ENCODE data around the gene CELF3. TPM values are rescaled to one million over a fixed set of nuclear protein-coding genes. Genes with fewer than 3 reads are reported as not detected.

Gene CELF3
- total RNA-seq, 1 experiment from 2014 or later, result not detected

DNA sequence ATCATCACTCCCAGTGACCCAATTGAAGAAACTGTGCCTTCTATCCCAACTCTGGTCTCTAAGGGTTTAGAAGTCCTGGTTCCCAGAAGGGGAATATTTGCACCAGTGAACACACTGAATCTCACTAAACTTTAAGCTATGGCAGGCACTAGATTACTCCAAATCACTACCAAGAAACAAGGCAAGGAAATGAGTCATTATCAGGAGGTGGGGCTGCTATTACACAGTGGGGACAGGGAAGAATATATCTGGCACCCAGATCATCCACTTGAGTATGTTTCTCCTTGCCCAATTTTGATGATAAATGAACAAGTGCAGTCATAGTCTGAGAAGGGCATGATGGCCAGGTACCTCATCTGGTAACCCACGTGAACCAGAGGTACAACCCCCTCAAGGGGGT is 39.7 kb upstream of the CELF3 start:
- Histone ChIP-seq H3K36me3 (ENCODE audit: control insufficient read depth, insufficient read depth, low read length) (peaks cover 10% of the 10 kb centered on the region), H3K4me1 (ENCODE audit: control insufficient read depth, insufficient read depth, low read length) (no peaks in the 10 kb centered on the region), H3K9me3 (ENCODE audit: control insufficient read depth, insufficient read depth, low read depth, low read length) (no peaks in the 10 kb centered on the region), H3K27ac (ENCODE audit: low read length) (no peak overlapping the region), H3K4me3 (ENCODE audit: low read depth in 2 of 2, low read length in 2 of 2) (no peak overlapping the region), H3K27me3 (ENCODE audit: control insufficient read depth, insufficient read depth, low read length) (no peaks in the 10 kb centered on the region)
- no peak for TF ChIP-seq POLR2AphosphoS5 (IDR thresholded peaks at IDR 0.05; ENCODE audit: low read depth, low read length)
- TF ChIP-seq, protein P1, sequence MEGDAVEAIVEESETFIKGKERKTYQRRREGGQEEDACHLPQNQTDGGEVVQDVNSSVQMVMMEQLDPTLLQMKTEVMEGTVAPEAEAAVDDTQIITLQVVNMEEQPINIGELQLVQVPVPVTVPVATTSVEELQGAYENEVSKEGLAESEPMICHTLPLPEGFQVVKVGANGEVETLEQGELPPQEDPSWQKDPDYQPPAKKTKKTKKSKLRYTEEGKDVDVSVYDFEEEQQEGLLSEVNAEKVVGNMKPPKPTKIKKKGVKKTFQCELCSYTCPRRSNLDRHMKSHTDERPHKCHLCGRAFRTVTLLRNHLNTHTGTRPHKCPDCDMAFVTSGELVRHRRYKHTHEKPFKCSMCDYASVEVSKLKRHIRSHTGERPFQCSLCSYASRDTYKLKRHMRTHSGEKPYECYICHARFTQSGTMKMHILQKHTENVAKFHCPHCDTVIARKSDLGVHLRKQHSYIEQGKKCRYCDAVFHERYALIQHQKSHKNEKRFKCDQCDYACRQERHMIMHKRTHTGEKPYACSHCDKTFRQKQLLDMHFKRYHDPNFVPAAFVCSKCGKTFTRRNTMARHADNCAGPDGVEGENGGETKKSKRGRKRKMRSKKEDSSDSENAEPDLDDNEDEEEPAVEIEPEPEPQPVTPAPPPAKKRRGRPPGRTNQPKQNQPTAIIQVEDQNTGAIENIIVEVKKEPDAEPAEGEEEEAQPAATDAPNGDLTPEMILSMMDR (IDR thresholded peaks at IDR 0.05), result no peak
- TF ChIP-seq, protein P2, sequence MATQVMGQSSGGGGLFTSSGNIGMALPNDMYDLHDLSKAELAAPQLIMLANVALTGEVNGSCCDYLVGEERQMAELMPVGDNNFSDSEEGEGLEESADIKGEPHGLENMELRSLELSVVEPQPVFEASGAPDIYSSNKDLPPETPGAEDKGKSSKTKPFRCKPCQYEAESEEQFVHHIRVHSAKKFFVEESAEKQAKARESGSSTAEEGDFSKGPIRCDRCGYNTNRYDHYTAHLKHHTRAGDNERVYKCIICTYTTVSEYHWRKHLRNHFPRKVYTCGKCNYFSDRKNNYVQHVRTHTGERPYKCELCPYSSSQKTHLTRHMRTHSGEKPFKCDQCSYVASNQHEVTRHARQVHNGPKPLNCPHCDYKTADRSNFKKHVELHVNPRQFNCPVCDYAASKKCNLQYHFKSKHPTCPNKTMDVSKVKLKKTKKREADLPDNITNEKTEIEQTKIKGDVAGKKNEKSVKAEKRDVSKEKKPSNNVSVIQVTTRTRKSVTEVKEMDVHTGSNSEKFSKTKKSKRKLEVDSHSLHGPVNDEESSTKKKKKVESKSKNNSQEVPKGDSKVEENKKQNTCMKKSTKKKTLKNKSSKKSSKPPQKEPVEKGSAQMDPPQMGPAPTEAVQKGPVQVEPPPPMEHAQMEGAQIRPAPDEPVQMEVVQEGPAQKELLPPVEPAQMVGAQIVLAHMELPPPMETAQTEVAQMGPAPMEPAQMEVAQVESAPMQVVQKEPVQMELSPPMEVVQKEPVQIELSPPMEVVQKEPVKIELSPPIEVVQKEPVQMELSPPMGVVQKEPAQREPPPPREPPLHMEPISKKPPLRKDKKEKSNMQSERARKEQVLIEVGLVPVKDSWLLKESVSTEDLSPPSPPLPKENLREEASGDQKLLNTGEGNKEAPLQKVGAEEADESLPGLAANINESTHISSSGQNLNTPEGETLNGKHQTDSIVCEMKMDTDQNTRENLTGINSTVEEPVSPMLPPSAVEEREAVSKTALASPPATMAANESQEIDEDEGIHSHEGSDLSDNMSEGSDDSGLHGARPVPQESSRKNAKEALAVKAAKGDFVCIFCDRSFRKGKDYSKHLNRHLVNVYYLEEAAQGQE (IDR thresholded peaks at IDR 0.05; ENCODE audit: insufficient read depth in 1 of 2, low read depth in 2 of 2, low read length in 1 of 2), result no peak
- TF ChIP-seq TCF7L2 (IDR thresholded peaks at IDR 0.05; ENCODE audit: low read depth, low read length), result no peak
- no peak for TF ChIP-seq SIN3A (IDR thresholded peaks at IDR 0.05; ENCODE audit: borderline replicate concordance, insufficient read depth, low read depth, low read length)
- intact Hi-C loops (cut with micrococcal nuclease; ENCODE audit: unreplicated experiment) (no loop called here), in situ Hi-C loops (cut with HindIII; ENCODE audit: low pct_unique_long_range_greater_than_20kb, low sequenced_read_pairs) (no loop called here)
- ChIA-PET CTCF (interaction anchor here (0.6 kb wide), 1 partner anchor 285 kb away, joined by 3 read pairs; no protein-coding TSS in a partner anchor), POLR2A (interaction anchor here (0.6 kb wide), 1 partner anchor 101 kb away, joined by 3 read pairs; no protein-coding TSS in a partner anchor)
- DNase-seq (ENCODE audit: low read depth, low spot score), result no peak
- BruUV-seq (replicated peaks), result no TSS peak
- ATAC-seq, result peak; percentile 52; the same call in 1 of the 2 replicates

DNA sequence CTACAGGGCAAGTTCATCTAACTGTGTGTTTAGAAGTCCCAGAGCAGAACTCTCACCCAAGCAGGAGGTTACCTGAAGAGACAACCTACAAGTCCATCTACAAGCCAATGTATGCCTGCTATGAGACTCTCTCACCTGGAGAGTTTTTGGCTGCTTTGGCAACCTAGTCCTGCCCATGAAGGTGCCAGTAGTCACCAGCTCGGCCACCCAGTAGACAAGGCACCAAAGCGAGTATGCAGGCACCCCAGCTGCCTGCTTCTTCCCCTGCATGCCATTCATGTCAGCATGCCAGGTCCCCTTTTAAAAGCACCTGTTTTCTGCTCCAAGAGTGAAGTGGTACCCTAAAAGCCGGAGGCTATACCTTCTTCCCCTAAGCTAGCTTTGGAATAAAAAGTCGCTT is 24.9 kb upstream of the CELF3 start:
- no peak for ATAC-seq
- no peaks in the 10 kb centered on the region for H3K4me1 ChIP-seq (ENCODE audit: control insufficient read depth, insufficient read depth, low read length)
- BruUV-seq (replicated peaks), result no TSS peak
- H3K27me3 ChIP-seq (ENCODE audit: control insufficient read depth, insufficient read depth, low read length), result peaks cover 6% of the 10 kb centered on the region; the same call in 1 of the 2 replicates
- H3K27ac ChIP-seq (ENCODE audit: low read length), result no peak overlapping the region
- TF ChIP-seq POLR2AphosphoS5 (IDR thresholded peaks at IDR 0.05; ENCODE audit: low read depth, low read length), result no peak
- no peak for TF ChIP-seq SIN3A (IDR thresholded peaks at IDR 0.05; ENCODE audit: borderline replicate concordance, insufficient read depth, low read depth, low read length)
- no peak for TF ChIP-seq TCF7L2 (IDR thresholded peaks at IDR 0.05; ENCODE audit: low read depth, low read length)
- TF ChIP-seq, protein P2 (IDR thresholded peaks at IDR 0.05; ENCODE audit: insufficient read depth in 1 of 2, low read depth in 2 of 2, low read length in 1 of 2), result no peak
- TF ChIP-seq, protein P1 (IDR thresholded peaks at IDR 0.05), result no peak
- no peak for DNase-seq (ENCODE audit: low read depth, low spot score)
- CTCF ChIA-PET, result interaction anchor here (1.0 kb wide), 1 partner anchor 285 kb away, joined by 3 read pairs; no protein-coding TSS in a partner anchor
- POLR2A ChIA-PET, result no interaction called here
- H3K4me3 ChIP-seq (ENCODE audit: low read depth in 2 of 2, low read length in 2 of 2), result no peak overlapping the region
- in situ Hi-C loops (cut with HindIII; ENCODE audit: low pct_unique_long_range_greater_than_20kb, low sequenced_read_pairs), result no loop called here
- no peaks in the 10 kb centered on the region for H3K9me3 ChIP-seq (ENCODE audit: control insufficient read depth, insufficient read depth, low read depth, low read length)
- intact Hi-C loops (cut with micrococcal nuclease; ENCODE audit: unreplicated experiment), result no loop called here
- H3K36me3 ChIP-seq (ENCODE audit: control insufficient read depth, insufficient read depth, low read length), result no peaks in the 10 kb centered on the region

Measured in Panc1 (cell line).